Measurements from ENCODE around the gene TMEFF2. TPM values are rescaled to one million over a fixed set of nuclear protein-coding genes. Genes with fewer than 3 reads are reported as not detected.

Gene TMEFF2
- polyA plus RNA-seq, 2 donors: 0.02 to 0.08 TPM

DNA sequence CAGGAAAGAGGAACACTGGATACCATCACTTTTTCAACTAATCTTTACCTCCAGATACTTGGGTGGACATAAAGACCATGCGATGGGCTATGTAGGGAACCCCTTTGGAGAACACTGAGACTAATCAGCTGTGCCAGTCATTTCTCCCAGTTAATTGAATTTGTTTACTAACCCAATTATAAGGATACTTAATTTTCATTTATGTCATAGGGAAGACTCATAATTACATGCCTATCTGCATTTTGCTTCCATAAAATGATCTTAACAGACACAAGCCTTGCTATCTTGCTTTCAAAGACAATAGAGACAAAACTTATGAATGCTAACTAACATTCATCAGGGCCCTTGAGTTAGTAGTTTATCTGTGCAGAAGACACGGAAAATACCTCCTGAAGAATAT is 279.0 kb downstream of the TMEFF2 start:
- no peak overlapping the region for H3K27ac ChIP-seq (ENCODE audit: low read depth in 2 of 2, low read length in 1 of 2)
- no peaks in the 10 kb centered on the region for H3K9me3 ChIP-seq (ENCODE audit: control insufficient read depth in 2 of 2, insufficient read depth in 1 of 2, low read depth in 1 of 2, low read length in 1 of 2)
- no peaks in the 10 kb centered on the region for H3K27me3 ChIP-seq (ENCODE audit: control insufficient read depth in 1 of 2, insufficient read depth in 2 of 2, low read length in 2 of 2)
- H3K4me3 ChIP-seq (ENCODE audit: low read depth in 1 of 2, low read length in 2 of 2): no peak overlapping the region
- H3K4me1 ChIP-seq (ENCODE audit: control insufficient read depth in 2 of 2, insufficient read depth in 2 of 2, low read length in 1 of 2): no peaks in the 10 kb centered on the region
- WGBS, 2 donors: 95 to 97% methylated on average over 2 of the region's 2 CpGs
- no peaks in the 10 kb centered on the region for H3K36me3 ChIP-seq (ENCODE audit: control insufficient read depth in 2 of 2, insufficient read depth in 2 of 2, low read length in 1 of 2)

DNA sequence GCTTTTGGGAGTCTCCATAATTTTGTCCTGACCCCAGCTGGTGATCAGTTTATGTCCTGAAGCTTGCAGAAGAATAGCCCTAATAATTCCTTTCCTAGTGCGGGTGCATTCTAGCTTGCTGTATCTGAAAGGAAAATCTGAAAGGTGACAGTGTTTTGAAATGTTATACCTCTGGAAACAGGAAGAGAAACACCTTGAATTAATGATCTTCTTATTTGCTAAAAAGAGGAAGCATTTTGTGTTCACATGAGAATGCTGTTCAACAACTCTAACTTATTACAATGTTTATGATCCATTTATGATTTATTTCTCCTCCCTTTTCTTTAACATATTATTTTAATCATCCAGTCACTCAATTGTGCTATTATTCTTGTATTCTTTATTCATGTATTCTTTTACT is 280.9 kb downstream of the TMEFF2 start:
- no peak overlapping the region for H3K4me3 ChIP-seq (ENCODE audit: low read depth in 1 of 2, low read length in 2 of 2)
- 75 to 82% methylated on average over 1 of the region's 1 CpG for WGBS, 2 donors
- H3K9me3 ChIP-seq (ENCODE audit: control insufficient read depth in 2 of 2, insufficient read depth in 1 of 2, low read depth in 1 of 2, low read length in 1 of 2): no peaks in the 10 kb centered on the region
- H3K27me3 ChIP-seq (ENCODE audit: control insufficient read depth in 1 of 2, insufficient read depth in 2 of 2, low read length in 2 of 2): no peaks in the 10 kb centered on the region
- no peak overlapping the region for H3K27ac ChIP-seq (ENCODE audit: low read depth in 2 of 2, low read length in 1 of 2)
- no peaks in the 10 kb centered on the region for H3K36me3 ChIP-seq (ENCODE audit: control insufficient read depth in 2 of 2, insufficient read depth in 2 of 2, low read length in 1 of 2)
- H3K4me1 ChIP-seq (ENCODE audit: control insufficient read depth in 2 of 2, insufficient read depth in 2 of 2, low read length in 1 of 2): no peaks in the 10 kb centered on the region

DNA sequence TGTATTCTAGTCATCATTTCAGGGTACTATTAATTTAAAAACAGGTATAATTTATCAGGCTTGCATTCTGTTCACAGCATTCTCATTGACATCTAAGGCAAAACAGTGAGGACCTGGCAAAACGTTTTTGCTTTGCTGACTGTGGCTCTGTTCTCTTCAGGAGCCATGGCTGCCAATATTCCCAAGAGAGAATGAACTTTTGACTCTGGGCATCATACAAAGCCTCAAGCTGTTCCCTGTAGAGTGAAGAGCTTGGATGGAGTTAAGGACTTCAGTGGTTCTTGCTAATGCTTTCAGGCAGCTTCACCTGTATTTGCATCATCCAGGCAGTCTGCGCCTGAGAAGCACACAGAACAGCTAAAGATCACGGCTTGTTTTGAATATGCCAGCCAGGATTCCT is 282.0 kb downstream of the TMEFF2 start:
- no peaks in the 10 kb centered on the region for H3K36me3 ChIP-seq (ENCODE audit: control insufficient read depth in 2 of 2, insufficient read depth in 2 of 2, low read length in 1 of 2)
- no peaks in the 10 kb centered on the region for H3K4me1 ChIP-seq (ENCODE audit: control insufficient read depth in 2 of 2, insufficient read depth in 2 of 2, low read length in 1 of 2)
- no peaks in the 10 kb centered on the region for H3K27me3 ChIP-seq (ENCODE audit: control insufficient read depth in 1 of 2, insufficient read depth in 2 of 2, low read length in 2 of 2)
- H3K9me3 ChIP-seq (ENCODE audit: control insufficient read depth in 2 of 2, insufficient read depth in 1 of 2, low read depth in 1 of 2, low read length in 1 of 2): no peaks in the 10 kb centered on the region
- no peak overlapping the region for H3K27ac ChIP-seq (ENCODE audit: low read depth in 2 of 2, low read length in 1 of 2)
- no peak overlapping the region for H3K4me3 ChIP-seq (ENCODE audit: low read depth in 1 of 2, low read length in 2 of 2)
- 54 to 74% methylated on average over 3 of the region's 3 CpGs for WGBS, 2 donors

DNA sequence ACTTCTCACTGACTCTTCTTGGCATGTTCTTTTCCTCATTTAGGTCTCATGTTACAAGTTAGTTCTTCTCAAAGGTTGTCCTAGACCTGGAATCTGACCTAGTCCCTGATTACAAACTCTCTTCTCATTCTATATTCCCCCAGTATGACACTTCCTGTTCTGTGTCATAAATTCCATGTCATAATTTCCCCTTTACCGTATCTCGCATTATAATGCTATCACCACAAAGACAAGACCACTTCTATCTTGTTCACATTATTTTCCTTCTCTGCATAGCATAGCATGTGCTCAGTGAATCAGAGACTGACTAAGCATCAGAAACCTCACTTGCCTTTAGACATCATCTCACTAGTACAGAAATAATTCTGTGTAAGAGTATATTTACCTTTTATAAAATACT is 284.2 kb downstream of the TMEFF2 start:
- WGBS, 2 donors: 77 to 78% methylated on average over 2 of the region's 2 CpGs
- Histone ChIP-seq H3K27me3 (ENCODE audit: control insufficient read depth in 1 of 2, insufficient read depth in 2 of 2, low read length in 2 of 2) (no peaks in the 10 kb centered on the region), H3K27ac (ENCODE audit: low read depth in 2 of 2, low read length in 1 of 2) (no peak overlapping the region), H3K36me3 (ENCODE audit: control insufficient read depth in 2 of 2, insufficient read depth in 2 of 2, low read length in 1 of 2) (no peaks in the 10 kb centered on the region), H3K9me3 (ENCODE audit: control insufficient read depth in 2 of 2, insufficient read depth in 1 of 2, low read depth in 1 of 2, low read length in 1 of 2) (no peaks in the 10 kb centered on the region), H3K4me3 (ENCODE audit: low read depth in 1 of 2, low read length in 2 of 2) (no peak overlapping the region), H3K4me1 (ENCODE audit: control insufficient read depth in 2 of 2, insufficient read depth in 2 of 2, low read length in 1 of 2) (no peaks in the 10 kb centered on the region)

DNA sequence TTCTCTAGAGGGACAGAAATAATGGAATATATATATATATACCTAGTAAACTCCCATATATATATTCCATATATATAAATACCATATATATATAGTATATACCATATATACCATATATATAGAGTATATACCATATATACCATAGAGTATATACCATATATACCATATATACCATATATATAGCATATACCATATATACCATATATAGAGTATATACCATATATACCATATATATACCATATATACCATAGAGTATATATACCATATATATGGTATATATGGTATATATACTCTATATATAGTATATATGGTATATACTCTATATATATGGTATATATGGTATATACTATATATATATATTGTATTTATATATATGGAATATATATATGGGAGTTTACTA is 285.9 kb downstream of the TMEFF2 start:
- Histone ChIP-seq H3K36me3 (ENCODE audit: control insufficient read depth in 2 of 2, insufficient read depth in 2 of 2, low read length in 1 of 2) (no peaks in the 10 kb centered on the region), H3K27me3 (ENCODE audit: control insufficient read depth in 1 of 2, insufficient read depth in 2 of 2, low read length in 2 of 2) (no peaks in the 10 kb centered on the region), H3K27ac (ENCODE audit: low read depth in 2 of 2, low read length in 1 of 2) (no peak overlapping the region), H3K9me3 (ENCODE audit: control insufficient read depth in 2 of 2, insufficient read depth in 1 of 2, low read depth in 1 of 2, low read length in 1 of 2) (no peaks in the 10 kb centered on the region), H3K4me3 (ENCODE audit: low read depth in 1 of 2, low read length in 2 of 2) (no peak overlapping the region), H3K4me1 (ENCODE audit: control insufficient read depth in 2 of 2, insufficient read depth in 2 of 2, low read length in 1 of 2) (no peaks in the 10 kb centered on the region)

DNA sequence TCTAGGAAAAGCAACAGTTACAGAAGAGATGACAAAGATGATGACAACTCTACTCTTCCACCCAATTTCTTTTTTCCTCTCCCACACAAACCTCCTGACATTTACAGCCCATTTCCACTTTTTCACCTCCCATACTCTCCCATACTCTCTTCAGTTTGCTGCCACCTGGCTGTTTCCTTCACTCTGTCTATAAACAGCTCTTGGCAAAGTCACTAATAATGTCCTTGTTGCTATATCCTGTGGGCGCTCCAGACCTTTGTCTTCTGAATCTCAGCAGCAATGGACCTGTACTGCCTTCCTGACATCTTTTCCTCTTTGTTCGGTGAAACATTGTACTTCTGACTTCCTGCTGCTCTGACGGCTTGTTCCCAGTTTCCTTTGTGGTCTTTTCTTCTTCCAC is 287.2 kb downstream of the TMEFF2 start:
- WGBS, 2 donors: 74 to 84% methylated on average over 3 of the region's 3 CpGs
- Histone ChIP-seq H3K4me1 (ENCODE audit: control insufficient read depth in 2 of 2, insufficient read depth in 2 of 2, low read length in 1 of 2) (no peaks in the 10 kb centered on the region), H3K9me3 (ENCODE audit: control insufficient read depth in 2 of 2, insufficient read depth in 1 of 2, low read depth in 1 of 2, low read length in 1 of 2) (no peaks in the 10 kb centered on the region), H3K36me3 (ENCODE audit: control insufficient read depth in 2 of 2, insufficient read depth in 2 of 2, low read length in 1 of 2) (no peaks in the 10 kb centered on the region), H3K27ac (ENCODE audit: low read depth in 2 of 2, low read length in 1 of 2) (no peak overlapping the region), H3K27me3 (ENCODE audit: control insufficient read depth in 1 of 2, insufficient read depth in 2 of 2, low read length in 2 of 2) (no peaks in the 10 kb centered on the region), H3K4me3 (ENCODE audit: low read depth in 1 of 2, low read length in 2 of 2) (no peak overlapping the region)

DNA sequence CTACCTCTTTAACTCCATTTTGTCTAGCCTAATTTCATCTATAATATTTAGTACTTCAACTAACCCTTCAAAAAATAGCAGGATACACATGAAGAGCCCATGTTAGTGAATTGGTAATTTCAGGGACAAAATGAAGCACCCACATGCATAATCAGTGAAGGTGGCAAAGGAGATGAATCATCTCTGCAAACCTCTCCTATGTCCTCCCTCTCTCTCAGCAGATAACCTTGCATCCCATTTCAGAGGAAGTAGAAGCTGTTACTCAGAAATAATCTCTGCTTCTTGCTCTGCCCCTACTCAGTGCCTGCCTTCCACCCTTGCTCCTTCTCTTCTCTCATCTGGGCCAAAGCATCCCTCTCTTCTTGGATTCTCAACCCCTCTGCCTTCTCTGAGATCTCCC is 287.6 kb downstream of the TMEFF2 start:
- no peak overlapping the region for H3K4me3 ChIP-seq (ENCODE audit: low read depth in 1 of 2, low read length in 2 of 2)
- H3K9me3 ChIP-seq (ENCODE audit: control insufficient read depth in 2 of 2, insufficient read depth in 1 of 2, low read depth in 1 of 2, low read length in 1 of 2): no peaks in the 10 kb centered on the region
- H3K27me3 ChIP-seq (ENCODE audit: control insufficient read depth in 1 of 2, insufficient read depth in 2 of 2, low read length in 2 of 2): no peaks in the 10 kb centered on the region
- no peak overlapping the region for H3K27ac ChIP-seq (ENCODE audit: low read depth in 2 of 2, low read length in 1 of 2)
- no peaks in the 10 kb centered on the region for H3K4me1 ChIP-seq (ENCODE audit: control insufficient read depth in 2 of 2, insufficient read depth in 2 of 2, low read length in 1 of 2)
- H3K36me3 ChIP-seq (ENCODE audit: control insufficient read depth in 2 of 2, insufficient read depth in 2 of 2, low read length in 1 of 2): no peaks in the 10 kb centered on the region

DNA sequence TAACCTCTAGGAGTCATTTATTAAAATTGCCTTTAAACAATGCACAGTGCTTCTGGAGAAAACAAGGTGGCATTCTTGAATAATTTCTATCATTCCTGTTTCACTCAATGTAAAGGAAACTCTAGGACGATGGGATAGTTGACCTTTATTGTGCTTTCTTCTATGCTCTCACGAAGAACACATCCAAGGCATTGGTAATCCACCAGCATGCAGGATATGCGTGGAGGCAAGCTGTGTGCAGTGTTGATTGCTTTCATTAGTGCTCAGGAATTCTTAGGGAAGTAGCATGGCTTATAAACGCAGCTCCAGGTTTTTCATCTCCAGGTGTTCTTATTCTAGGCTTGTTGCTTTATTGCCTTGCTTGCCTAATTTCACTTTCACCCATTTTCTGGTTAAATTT is 289.4 kb downstream of the TMEFF2 start:
- 63 to 84% methylated on average over 4 of the region's 4 CpGs for WGBS, 2 donors
- Histone ChIP-seq H3K27ac (ENCODE audit: low read depth in 2 of 2, low read length in 1 of 2) (no peak overlapping the region), H3K36me3 (ENCODE audit: control insufficient read depth in 2 of 2, insufficient read depth in 2 of 2, low read length in 1 of 2) (no peaks in the 10 kb centered on the region), H3K9me3 (ENCODE audit: control insufficient read depth in 2 of 2, insufficient read depth in 1 of 2, low read depth in 1 of 2, low read length in 1 of 2) (peaks cover 0 to 2% of the 10 kb centered on the region in 2 donors), H3K27me3 (ENCODE audit: control insufficient read depth in 1 of 2, insufficient read depth in 2 of 2, low read length in 2 of 2) (no peaks in the 10 kb centered on the region), H3K4me3 (ENCODE audit: low read depth in 1 of 2, low read length in 2 of 2) (no peak overlapping the region), H3K4me1 (ENCODE audit: control insufficient read depth in 2 of 2, insufficient read depth in 2 of 2, low read length in 1 of 2) (no peaks in the 10 kb centered on the region)

DNA sequence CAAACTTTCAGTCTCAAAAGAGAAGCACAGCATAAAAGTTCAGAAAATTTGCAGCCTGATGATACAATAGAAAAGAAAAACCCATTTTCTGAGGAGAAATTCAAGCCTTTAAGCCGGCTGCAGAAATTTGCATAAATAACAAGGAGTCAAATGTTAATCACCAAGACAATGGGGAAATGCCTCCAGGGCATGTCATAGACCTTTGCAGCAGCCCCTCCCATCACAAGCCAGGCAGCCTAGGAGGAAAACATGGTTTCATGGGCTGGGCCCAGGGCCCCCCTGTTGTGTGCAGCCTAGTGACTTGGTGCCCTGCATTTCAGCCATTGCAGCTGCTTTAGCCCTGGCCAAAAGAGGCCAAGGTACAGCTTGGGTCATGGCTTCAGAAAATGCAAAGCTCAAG is 293.7 kb downstream of the TMEFF2 start:
- Histone ChIP-seq H3K27me3 (ENCODE audit: control insufficient read depth in 1 of 2, insufficient read depth in 2 of 2, low read length in 2 of 2) (no peaks in the 10 kb centered on the region), H3K4me3 (ENCODE audit: low read depth in 1 of 2, low read length in 2 of 2) (no peak overlapping the region), H3K36me3 (ENCODE audit: control insufficient read depth in 2 of 2, insufficient read depth in 2 of 2, low read length in 1 of 2) (no peaks in the 10 kb centered on the region), H3K27ac (ENCODE audit: low read depth in 2 of 2, low read length in 1 of 2) (no peak overlapping the region), H3K4me1 (ENCODE audit: control insufficient read depth in 2 of 2, insufficient read depth in 2 of 2, low read length in 1 of 2) (no peaks in the 10 kb centered on the region), H3K9me3 (ENCODE audit: control insufficient read depth in 2 of 2, insufficient read depth in 1 of 2, low read depth in 1 of 2, low read length in 1 of 2) (peaks cover 0 to 2% of the 10 kb centered on the region in 2 donors)
- WGBS, 2 donors: 72 to 82% methylated on average over 1 of the region's 1 CpG

DNA sequence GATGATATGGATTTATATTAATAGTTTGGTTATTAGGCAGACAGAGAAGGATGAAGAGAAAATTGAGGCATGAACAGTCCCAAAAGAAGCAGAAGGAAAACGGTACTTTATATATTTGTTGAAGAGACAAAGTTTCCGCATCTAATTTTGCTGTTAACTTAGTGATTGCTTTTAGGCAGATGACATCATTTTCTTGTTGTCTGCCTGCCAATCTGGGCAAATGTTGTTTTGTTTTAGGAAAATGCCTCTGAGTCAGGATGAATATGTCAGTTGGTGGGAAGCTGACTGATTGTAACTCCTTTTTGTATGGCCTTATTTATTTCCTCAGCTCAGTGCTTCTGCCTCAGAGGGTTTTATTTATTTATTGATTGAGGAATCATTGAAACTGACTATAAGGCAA is 295.3 kb downstream of the TMEFF2 start:
- Histone ChIP-seq H3K4me3 (ENCODE audit: low read depth in 1 of 2, low read length in 2 of 2) (no peak overlapping the region), H3K27ac (ENCODE audit: low read depth in 2 of 2, low read length in 1 of 2) (no peak overlapping the region), H3K4me1 (ENCODE audit: control insufficient read depth in 2 of 2, insufficient read depth in 2 of 2, low read length in 1 of 2) (peaks cover 3 to 4% of the 10 kb centered on the region in 2 donors), H3K9me3 (ENCODE audit: control insufficient read depth in 2 of 2, insufficient read depth in 1 of 2, low read depth in 1 of 2, low read length in 1 of 2) (peaks cover 0 to 2% of the 10 kb centered on the region in 2 donors), H3K36me3 (ENCODE audit: control insufficient read depth in 2 of 2, insufficient read depth in 2 of 2, low read length in 1 of 2) (no peaks in the 10 kb centered on the region), H3K27me3 (ENCODE audit: control insufficient read depth in 1 of 2, insufficient read depth in 2 of 2, low read length in 2 of 2) (no peaks in the 10 kb centered on the region)
- WGBS, 2 donors: 26 to 49% methylated on average over 2 of the region's 2 CpGs
